Panc1 (cell line): Measurements from ENCODE around the gene RPL14.

Experiments used
- CTCF ChIP-seq: fragments of 450-650 bp; IDR thresholded peaks from 2 replicates; pipeline ENCODE4 v1.5.1; 2017; ENCODE audit warnings: mild to moderate bottlenecking
- POLR2AphosphoS5 ChIP-seq: IDR thresholded peaks from 2 replicates; pipeline ENCODE4 v1.6.1; 2012; ENCODE audit warnings: mild to moderate bottlenecking, low read depth, low read length, moderate library complexity
- REST ChIP-seq, 2 experiments: IDR thresholded peaks; 2 replicates each; pipeline ENCODE4 v1.6.1; 2011 to 2012; ENCODE audit warnings: low read depth in 2 of 2, control low read depth in 1 of 2, low read length in 1 of 2, mild to moderate bottlenecking in 1 of 2, moderate library complexity in 1 of 2; ENCODE audit not compliant: insufficient read depth in 1 of 2
- SIN3A ChIP-seq: IDR thresholded peaks from 2 replicates; pipeline ENCODE4 v1.6.1; 2012; ENCODE audit warnings: low read depth, mild to moderate bottlenecking, low read length, moderate library complexity, borderline replicate concordance; ENCODE audit not compliant: insufficient read depth
- TCF7L2 ChIP-seq: IDR thresholded peaks from 2 replicates; pipeline ENCODE4 v1.6.1; 2011; ENCODE audit warnings: mild to moderate bottlenecking, low read depth, low read length, inconsistent platforms

- no peak for TF ChIP-seq REST (IDR thresholded peaks at IDR 0.05; ENCODE audit: insufficient read depth in 1 of 2, low read depth in 2 of 2, low read length in 1 of 2)
- no peak for TF ChIP-seq CTCF
- no peak for TF ChIP-seq POLR2AphosphoS5
- no peak for TF ChIP-seq TCF7L2
- no peak for TF ChIP-seq SIN3A
Observed at GRCh38 chr3:40470701-40471100, 13.6 kb downstream of the RPL14 start.
